IMR-90 (cell line): ENCODE results near the gene PRKAG1. TPM values are rescaled to one million over a fixed set of nuclear protein-coding genes. Genes with fewer than 3 reads are reported as not detected.
A peak's percentile ranks its signal among the peaks of the same experiment; 100 is the strongest.

Experiments used
- ATAC-seq: fragments of 200-7000 bp; cut with Tn5 transposase; 2 replicates; pipeline ENCODE4 v1.9.1; 2020; ENCODE audit warnings: low read depth, mild to moderate bottlenecking, moderate library complexity
- BruUV-seq: library from RNA; stranded (reverse); fragments of 400-500 nt; replicated peaks from 2 replicates; lab custom pipeline; 2021; lab: Mats Ljungman, UMichigan
- CTCF ChIA-PET: fragments of 300-600 bp; formaldehyde crosslinking; extraction: SDS; loops from one replicate; lab custom pipeline; 2021; ENCODE audit warnings: antibody characterized with exemption; lab: Yijun Ruan, JAX
- POLR2A ChIA-PET: fragments of 300-600 bp; sonication (Branson Sonifier 250); formaldehyde crosslinking; loops from one replicate; lab custom pipeline; 2022; ENCODE audit warnings: antibody characterized with exemption; ENCODE audit not compliant: unreplicated experiment; lab: Charles Lee
- DNase-seq: peaks from one replicate; pipeline ENCODE4 v3.0.0; 2013
- H2AFZ ChIP-seq: replicated peaks from 2 replicates; pipeline ENCODE3; 2013; ENCODE audit warnings: low read length, mild to moderate bottlenecking; ENCODE audit not compliant: poor library complexity
- H2AK5ac ChIP-seq: 2 replicates; pipeline ENCODE4 v1.6.1; 2013; ENCODE audit warnings: low read depth, low read length, inconsistent platforms
- H2AK9ac ChIP-seq: replicated peaks from 2 replicates; pipeline ENCODE3; 2013; ENCODE audit warnings: mild to moderate bottlenecking, low read depth, low read length, moderate library complexity; ENCODE audit not compliant: poor library complexity
- H2BK120ac ChIP-seq: 2 replicates; pipeline ENCODE4 v1.6.1; 2013; ENCODE audit warnings: low read depth, low read length, inconsistent platforms
- H2BK15ac ChIP-seq: 3 replicates; pipeline ENCODE4 v1.6.1; 2013; ENCODE audit warnings: low read depth, low read length, inconsistent platforms
- H2BK20ac ChIP-seq: 2 replicates; pipeline ENCODE4 v1.6.1; 2013; ENCODE audit warnings: low read depth, mild to moderate bottlenecking, inconsistent platforms, low read length, moderate library complexity
- H2BK5ac ChIP-seq: 2 replicates; pipeline ENCODE4 v1.6.1; 2013; ENCODE audit warnings: mild to moderate bottlenecking, low read depth, low read length, inconsistent platforms; ENCODE audit not compliant: poor library complexity, severe bottlenecking
- H3K14ac ChIP-seq: replicated peaks from 2 replicates; pipeline ENCODE4 v1.6.1; 2013; ENCODE audit warnings: low read depth, low read length, inconsistent platforms
- H3K18ac ChIP-seq: 2 replicates; pipeline ENCODE4 v1.6.1; 2013; ENCODE audit warnings: low read depth, low read length, control low read depth
- H3K23ac ChIP-seq: 2 replicates; pipeline ENCODE4 v1.6.1; 2013; ENCODE audit warnings: low read depth, low read length, inconsistent platforms
- H3K27ac ChIP-seq: 2 replicates; pipeline ENCODE4 v1.5.1; 2013; ENCODE audit warnings: mild to moderate bottlenecking, control low read depth, low read length; ENCODE audit not compliant: insufficient read depth
- H3K27me3 ChIP-seq: 2 replicates; pipeline ENCODE4 v1.6.1; 2013; ENCODE audit warnings: low read length; ENCODE audit not compliant: control insufficient read depth, insufficient read depth
- H3K36me3 ChIP-seq: 2 replicates; pipeline ENCODE4 v1.6.1; 2013; ENCODE audit warnings: low read length, mixed read lengths; ENCODE audit not compliant: control insufficient read depth, insufficient read depth
- H3K4ac ChIP-seq: 2 replicates; pipeline ENCODE4 v1.6.1; 2013; ENCODE audit warnings: low read depth, low read length, inconsistent platforms
- H3K4me1 ChIP-seq: 2 replicates; pipeline ENCODE4 v1.6.1; 2013; ENCODE audit warnings: low read length, mixed read lengths; ENCODE audit not compliant: control insufficient read depth, insufficient read depth
- H3K4me2 ChIP-seq: 2 replicates; pipeline ENCODE4 v1.6.1; 2013; ENCODE audit warnings: low read depth, mild to moderate bottlenecking, control low read depth, low read length, moderate library complexity
- H3K4me3 ChIP-seq: 2 replicates; pipeline ENCODE4 v1.5.1; 2013; ENCODE audit warnings: low read depth, mild to moderate bottlenecking, control low read depth, low read length, moderate library complexity; ENCODE audit not compliant: insufficient read depth
- H3K56ac ChIP-seq: 2 replicates; pipeline ENCODE4 v1.6.1; 2013; ENCODE audit warnings: low read length, inconsistent platforms; ENCODE audit not compliant: insufficient read depth; ENCODE audit errors: extremely low read depth
- H3K79me1 ChIP-seq, 2 experiments: 2 replicates each; pipeline ENCODE4 v1.6.1; 2013; ENCODE audit warnings: low read length in 2 of 2, inconsistent platforms in 1 of 2, low read depth in 1 of 2
- H3K9ac ChIP-seq: 2 replicates; pipeline ENCODE4 v1.6.1; 2013; ENCODE audit warnings: low read depth, low read length, control low read depth
- H3K9me1 ChIP-seq: 2 replicates; pipeline ENCODE4 v1.6.1; 2013; ENCODE audit warnings: low read length, inconsistent platforms; ENCODE audit not compliant: insufficient read depth
- H3K9me3 ChIP-seq: 2 replicates; pipeline ENCODE4 v1.6.1; 2013; ENCODE audit warnings: low read length; ENCODE audit not compliant: control insufficient read depth, insufficient read depth
- H4K20me1 ChIP-seq: 2 replicates; pipeline ENCODE4 v1.6.1; 2013; ENCODE audit warnings: low read length, inconsistent platforms; ENCODE audit not compliant: insufficient read depth
- H4K5ac ChIP-seq: 2 replicates; pipeline ENCODE4 v1.6.1; 2013; ENCODE audit warnings: mild to moderate bottlenecking, low read depth, low read length, control low read depth
- H4K8ac ChIP-seq, 2 experiments: 2 replicates each; pipeline ENCODE4 v1.6.1; 2013; ENCODE audit warnings: low read depth in 2 of 2, low read length in 2 of 2, control low read depth in 1 of 2, inconsistent platforms in 1 of 2
- H4K91ac ChIP-seq: 2 replicates; pipeline ENCODE4 v1.6.1; 2013; ENCODE audit warnings: low read depth, low read length, inconsistent platforms; ENCODE audit not compliant: insufficient read depth
- CEBPB ChIP-seq: IDR thresholded peaks from 2 replicates; pipeline ENCODE4 v1.6.1; 2012; ENCODE audit warnings: low read depth, low read length, improper control_type of control experiment
- CHD1 ChIP-seq: IDR thresholded peaks from 2 replicates; pipeline ENCODE4 v1.6.1; 2012; ENCODE audit warnings: low read depth, low read length, improper control_type of control experiment
- CTCF ChIP-seq: conservative IDR thresholded peaks from 2 replicates; pipeline ENCODE4 v1.5.1; 2012; ENCODE audit warnings: mild to moderate bottlenecking, low read depth, low read length, improper control_type of control experiment
- MAZ ChIP-seq: IDR thresholded peaks from 2 replicates; pipeline ENCODE4 v1.6.1; 2012; ENCODE audit warnings: low read depth, mild to moderate bottlenecking, low read length, improper control_type of control experiment, moderate library complexity, borderline replicate concordance
- MXI1 ChIP-seq: IDR thresholded peaks from 2 replicates; pipeline ENCODE4 v1.6.1; 2012; ENCODE audit warnings: low read depth, mild to moderate bottlenecking, low read length, moderate library complexity, borderline replicate concordance
- NFE2L2 ChIP-seq: fragments of 150-350 bp; IDR thresholded peaks from 2 replicates; pipeline ENCODE4 v1.6.1; 2016; ENCODE audit warnings: low read depth, mild to moderate bottlenecking, low read length
- POLR2A ChIP-seq: IDR thresholded peaks from 2 replicates; pipeline ENCODE4 v1.6.1; 2012; ENCODE audit warnings: mild to moderate bottlenecking, low read depth, low read length
- RCOR1 ChIP-seq: IDR thresholded peaks from 2 replicates; pipeline ENCODE4 v1.6.1; 2012; ENCODE audit warnings: mild to moderate bottlenecking, low read length, improper control_type of control experiment; ENCODE audit not compliant: insufficient replicate concordance
- RFX5 ChIP-seq: IDR thresholded peaks from 2 replicates; pipeline ENCODE4 v1.8.0; 2012; ENCODE audit warnings: low read depth, mild to moderate bottlenecking, low read length, moderate library complexity
- SMC3 ChIP-seq: fragments of 150-350 bp; IDR thresholded peaks from 2 replicates; pipeline ENCODE4 v1.6.1; 2016; ENCODE audit warnings: low read depth, mild to moderate bottlenecking, antibody characterized with exemption, low read length, moderate library complexity
- USF2 ChIP-seq: fragments of 150-350 bp; IDR thresholded peaks from 2 replicates; pipeline ENCODE4 v1.6.1; 2017; ENCODE audit warnings: mild to moderate bottlenecking, antibody characterized with exemption, low read length, low read depth
- WGBS, 2 experiments: methylation state at CpG; one replicate each; pipeline versions ENCODE4 v1.1.5 to v1.1.7; 2013; ENCODE audit warnings: missing lambda C conversion rate in 2 of 2; ENCODE audit not compliant: insufficient read length in 1 of 2; ENCODE audit errors: extremely low coverage in 2 of 2; 5-methylcytosine and 5-hydroxymethylcytosine counted together
- dilution Hi-C: fragments of 300-500 bp; cut with HindIII; formaldehyde crosslinking; loops from one replicate; pipeline ENCODE4 v1.14.3; 2018; ENCODE audit warnings: low sequenced_read_pairs; ENCODE audit not compliant: unreplicated experiment
- in situ Hi-C: fragments of 300-500 bp; cut with MboI; formaldehyde crosslinking; loops from 3 replicates; pipeline ENCODE4 v1.14.3; 2019; ENCODE audit warnings: low sequenced_read_pairs, inconsistent platforms, mixed read lengths
- intact Hi-C: fragments of 100-400 bp; cut with micrococcal nuclease; formaldehyde crosslinking; loops from 2 replicates; pipeline ENCODE4 v1.10.0; 2022
- polyA plus RNA-seq, 3 experiments: library from polyadenylated mRNA; depleted of rRNA; stranded (reverse); fragments of >200 nt; gene quantifications; 2 replicates each; pipeline ENCODE4 v1.2.3, GENCODE V29; 2012; ENCODE audit warnings: low replicate concordance in 1 of 3
- total RNA-seq: library from RNA; depleted of rRNA; stranded (reverse); fragments of >200 nt; gene quantifications from 2 replicates; pipeline ENCODE4 v1.2.3, GENCODE V29; 2012

Gene PRKAG1
- total and polyA plus RNA-seq, 2 of the 4 experiments (the other 2 are of a cell fraction) = 81.1 to 106 TPM

GRCh38 chr12:49028666-49029275 is 10.2 kb upstream of the PRKAG1 start:
- DNase-seq (no peak), ATAC-seq (no peak)
- Histone ChIP-seq H3K27ac (no peak overlapping the region), H4K91ac (no peak overlapping the region), H2AK5ac (no peak overlapping the region), H3K18ac (no peak overlapping the region), H3K4me1 (no peaks in the 10 kb centered on the region), H2AFZ (peak overlapping the region; percentile 10), H3K56ac (no peak overlapping the region), H3K23ac (no peak overlapping the region), H4K8ac (no peak overlapping the region), H3K9ac (no peak overlapping the region), H2BK120ac (no peak overlapping the region), H4K20me1 (peaks cover 24% of the 10 kb centered on the region), H3K4me2 (no peak overlapping the region), H3K14ac (no peak overlapping the region), H2AK9ac (no peak overlapping the region), H3K4me3 (no peak overlapping the region), H3K4ac (no peak overlapping the region), H3K9me1 (no peaks in the 10 kb centered on the region), H2BK15ac (no peak overlapping the region), H2BK5ac (no peak overlapping the region), H2BK20ac (no peak overlapping the region), H4K5ac (no peak overlapping the region), H3K27me3 (no peaks in the 10 kb centered on the region), H3K36me3 (peaks cover 84% of the 10 kb centered on the region), H3K79me1 (peaks cover 25 to 60% of the 10 kb centered on the region in 2 experiments), H3K9me3 (no peaks in the 10 kb centered on the region)
- no peak for TF ChIP-seq CEBPB
- no peak for TF ChIP-seq MXI1
- TF ChIP-seq NFE2L2 = no peak
- TF ChIP-seq CHD1 = no peak
- TF ChIP-seq USF2 = no peak
- no peak for TF ChIP-seq RCOR1
- no peak for TF ChIP-seq MAZ
- TF ChIP-seq RFX5 = no peak
- TF ChIP-seq POLR2A = no peak
- no peak for TF ChIP-seq SMC3
- TF ChIP-seq CTCF = no peak
- intact Hi-C loops (no loop called here), dilution Hi-C loops (no loop called here), in situ Hi-C loops (no loop called here)
- no TSS peak for BruUV-seq
- POLR2A ChIA-PET = no interaction called here
- CTCF ChIA-PET = no interaction called here
- WGBS, 2 experiments = no CpG with 5 or more reads among the region's 10 CpGs
